Midbrain (tissue), 1 donor: ENCODE results near the gene TRPM1.
A peak's percentile ranks its signal among the peaks of the same experiment; 100 is the strongest.

ENCODE experiments used
- DNase-seq: peaks from one replicate; lab custom pipeline; 2025; lab: John Stamatoyannopoulos, UW

Gene TRPM1

DNA sequence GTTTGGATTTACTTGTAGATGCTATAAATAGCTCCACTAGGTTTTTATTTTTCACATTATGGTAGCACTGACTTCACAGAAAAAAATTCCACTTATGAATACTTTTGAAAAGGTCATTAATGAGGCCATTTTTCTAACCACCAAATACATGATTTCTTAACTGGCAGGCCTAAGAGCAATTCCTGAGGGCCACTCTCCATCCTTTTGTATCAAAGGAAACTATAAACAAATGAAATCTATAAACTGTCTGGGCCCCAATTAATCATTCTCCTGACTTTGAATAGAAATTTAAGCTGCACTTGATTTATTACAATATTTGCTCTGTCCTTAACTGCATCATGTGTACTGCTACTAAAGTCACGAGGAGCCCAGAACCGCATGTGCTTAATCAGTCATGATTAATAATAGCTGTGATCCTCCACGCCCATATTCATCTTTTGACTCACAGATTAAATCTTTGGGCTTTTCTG, 85.0 kb downstream of the TRPM1 start:
- DNase-seq: no peak

DNA sequence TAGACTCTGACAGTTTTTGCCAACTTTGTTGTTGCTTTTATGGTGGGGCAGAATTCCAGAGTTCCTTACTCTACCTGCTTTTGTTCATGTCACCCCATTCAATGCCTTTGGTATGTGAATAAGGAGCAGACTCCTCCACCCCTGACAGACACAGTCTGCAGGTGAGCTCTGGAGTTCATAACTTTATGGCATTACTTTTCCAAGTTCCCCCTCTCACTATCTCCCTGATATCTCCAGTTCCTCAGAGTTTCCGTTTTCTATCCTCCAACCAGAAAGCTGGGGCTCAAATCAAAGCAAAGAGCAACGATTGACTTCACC, 87.0 kb downstream of the TRPM1 start:
- no peak for DNase-seq

DNA sequence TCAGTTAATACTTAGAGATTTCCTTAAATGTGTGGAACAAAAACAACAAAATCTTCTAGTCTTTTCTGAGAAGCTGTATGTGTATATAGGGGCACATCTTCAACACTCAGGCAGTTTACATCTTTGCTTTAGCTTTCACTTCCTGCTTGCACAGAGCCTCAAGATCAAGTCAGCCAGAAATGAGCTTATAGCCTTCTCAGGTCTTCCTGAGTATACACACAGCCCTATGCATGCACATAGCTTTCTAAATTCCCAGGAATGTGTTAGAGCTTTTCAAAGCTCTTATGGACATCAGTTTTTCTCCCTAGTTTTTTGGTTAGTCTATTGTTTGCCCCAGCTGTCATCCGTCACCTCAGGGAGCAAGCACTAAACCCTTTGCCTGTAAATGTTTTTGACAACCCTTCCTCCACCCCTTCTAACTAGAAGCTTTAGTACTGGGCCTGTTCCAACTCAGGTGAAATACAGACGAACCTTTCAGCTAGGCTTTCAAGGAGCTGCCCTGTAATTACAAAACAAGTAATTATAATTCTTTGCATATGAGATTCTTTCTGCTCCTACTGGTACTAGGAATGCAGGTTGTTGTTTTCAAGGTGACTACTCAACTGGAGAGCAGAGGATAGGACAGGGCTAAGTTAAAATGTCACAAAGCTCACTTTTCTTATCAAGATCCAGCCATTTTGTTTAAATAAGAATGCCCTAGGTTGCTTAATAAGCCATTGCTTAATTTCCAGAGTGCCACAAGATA, 87.5 kb downstream of the TRPM1 start:
- no peak for DNase-seq

DNA sequence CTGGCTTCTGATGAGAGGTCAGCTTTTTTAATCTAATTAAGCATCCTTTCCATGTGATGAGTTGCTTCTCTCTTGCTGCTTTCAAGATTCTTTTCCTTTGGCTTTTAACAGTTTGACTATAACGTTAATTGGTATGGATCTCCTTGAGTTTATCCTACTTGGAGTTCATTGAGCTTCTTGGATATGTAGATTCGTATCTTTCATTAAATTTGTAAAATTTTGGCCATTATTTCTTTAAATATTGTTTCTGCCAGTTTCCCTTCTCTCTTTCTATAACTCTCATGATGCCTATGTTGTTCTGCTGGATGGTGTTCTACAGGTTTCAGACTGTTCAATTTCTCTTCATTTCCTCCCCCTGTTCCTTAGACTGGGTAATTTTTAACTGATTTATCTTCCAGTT, 89.1 kb downstream of the TRPM1 start:
- DNase-seq: no peak

GRCh38 chr15:31010036-31010435, 91.5 kb downstream of the TRPM1 start:
- DNase-seq: no peak

DNA sequence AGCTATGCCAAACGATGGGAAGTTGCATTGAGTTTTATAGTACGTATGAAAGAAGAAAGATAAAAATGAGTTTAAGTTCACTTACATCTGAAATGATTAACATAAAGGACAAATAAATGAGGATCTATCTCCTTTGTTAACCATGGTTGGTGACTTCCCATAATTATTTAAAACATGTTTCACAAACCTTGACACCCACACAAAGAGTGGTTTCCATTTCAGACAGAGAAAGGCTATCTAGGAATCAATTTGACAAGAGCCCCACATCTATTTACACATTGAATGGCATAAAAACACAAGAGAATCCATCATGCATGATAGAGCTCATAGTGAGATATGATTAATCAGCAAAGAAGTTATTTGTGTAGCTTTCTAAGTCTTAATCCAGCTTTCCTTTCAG, 95.9 kb downstream of the TRPM1 start:
- no peak for DNase-seq

DNA sequence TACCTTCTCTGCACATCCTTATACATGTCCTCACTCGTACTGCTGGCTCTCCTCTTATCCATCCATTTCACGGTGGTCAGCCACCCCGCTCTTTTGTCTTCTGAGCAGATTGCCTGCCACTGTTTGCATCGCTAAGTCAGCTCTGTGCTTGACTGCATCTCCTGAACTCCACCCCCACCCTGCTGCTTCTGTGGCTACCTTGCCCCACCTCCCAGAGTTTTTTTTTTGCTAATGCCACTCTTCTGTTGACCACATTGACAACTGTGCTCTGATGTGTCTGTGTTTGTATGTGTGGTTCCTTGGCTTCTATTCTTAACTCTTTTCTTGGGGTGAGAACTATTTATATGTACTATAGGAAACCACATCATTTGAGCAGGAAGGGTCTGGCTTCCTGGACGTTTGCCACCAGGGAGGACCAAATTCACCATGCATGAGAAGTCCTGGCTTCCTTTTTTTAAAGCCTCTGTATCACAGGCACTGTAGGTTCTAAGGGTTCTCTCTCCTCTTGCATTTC, 97.2 kb downstream of the TRPM1 start:
- peak; percentile 7 for DNase-seq

GRCh38 chr15:31001702-31002101, 99.8 kb downstream of the TRPM1 start:
- no peak for DNase-seq

DNA sequence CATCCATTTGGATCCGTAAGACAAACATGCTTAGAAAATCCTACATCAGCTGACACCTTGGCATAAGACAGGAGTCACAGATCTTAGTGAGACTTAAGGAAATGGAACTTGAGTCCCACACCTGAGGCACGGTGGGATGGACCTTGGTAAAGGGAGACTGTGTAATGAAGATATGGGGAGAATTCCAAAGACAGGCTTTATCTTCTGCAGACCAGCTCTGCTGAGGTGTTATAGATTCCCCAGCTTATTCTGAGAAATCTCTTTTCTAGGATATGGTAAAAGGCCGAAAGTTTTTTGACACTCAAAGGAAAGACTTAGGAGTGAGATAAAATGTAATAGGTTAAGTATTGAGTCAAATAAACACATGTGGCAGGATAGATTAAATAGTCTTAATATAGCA, 101.8 kb downstream of the TRPM1 start:
- DNase-seq: no peak

DNA sequence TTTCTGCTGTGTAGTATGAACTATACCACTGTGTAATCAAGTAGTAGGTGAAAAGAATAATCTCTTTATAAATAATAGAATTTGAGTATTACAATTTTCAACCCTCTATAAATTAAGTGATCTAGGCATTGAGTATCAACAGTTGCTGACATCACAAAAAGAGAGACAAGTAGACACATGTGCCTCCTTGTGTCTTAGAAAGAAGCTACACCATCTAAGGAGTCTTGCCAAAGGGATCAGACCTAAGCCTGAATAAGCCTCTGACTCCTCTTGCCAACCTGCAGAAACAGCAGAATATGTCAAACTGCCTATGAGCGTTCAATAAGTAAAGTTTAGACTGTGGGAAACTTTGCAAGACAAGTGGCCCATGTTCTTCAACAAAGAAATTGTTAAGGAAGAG, 104.3 kb downstream of the TRPM1 start:
- DNase-seq: no peak

GRCh38 chr15:30992249-30992864, 109.2 kb downstream of the TRPM1 start:
- DNase-seq: no peak

DNA sequence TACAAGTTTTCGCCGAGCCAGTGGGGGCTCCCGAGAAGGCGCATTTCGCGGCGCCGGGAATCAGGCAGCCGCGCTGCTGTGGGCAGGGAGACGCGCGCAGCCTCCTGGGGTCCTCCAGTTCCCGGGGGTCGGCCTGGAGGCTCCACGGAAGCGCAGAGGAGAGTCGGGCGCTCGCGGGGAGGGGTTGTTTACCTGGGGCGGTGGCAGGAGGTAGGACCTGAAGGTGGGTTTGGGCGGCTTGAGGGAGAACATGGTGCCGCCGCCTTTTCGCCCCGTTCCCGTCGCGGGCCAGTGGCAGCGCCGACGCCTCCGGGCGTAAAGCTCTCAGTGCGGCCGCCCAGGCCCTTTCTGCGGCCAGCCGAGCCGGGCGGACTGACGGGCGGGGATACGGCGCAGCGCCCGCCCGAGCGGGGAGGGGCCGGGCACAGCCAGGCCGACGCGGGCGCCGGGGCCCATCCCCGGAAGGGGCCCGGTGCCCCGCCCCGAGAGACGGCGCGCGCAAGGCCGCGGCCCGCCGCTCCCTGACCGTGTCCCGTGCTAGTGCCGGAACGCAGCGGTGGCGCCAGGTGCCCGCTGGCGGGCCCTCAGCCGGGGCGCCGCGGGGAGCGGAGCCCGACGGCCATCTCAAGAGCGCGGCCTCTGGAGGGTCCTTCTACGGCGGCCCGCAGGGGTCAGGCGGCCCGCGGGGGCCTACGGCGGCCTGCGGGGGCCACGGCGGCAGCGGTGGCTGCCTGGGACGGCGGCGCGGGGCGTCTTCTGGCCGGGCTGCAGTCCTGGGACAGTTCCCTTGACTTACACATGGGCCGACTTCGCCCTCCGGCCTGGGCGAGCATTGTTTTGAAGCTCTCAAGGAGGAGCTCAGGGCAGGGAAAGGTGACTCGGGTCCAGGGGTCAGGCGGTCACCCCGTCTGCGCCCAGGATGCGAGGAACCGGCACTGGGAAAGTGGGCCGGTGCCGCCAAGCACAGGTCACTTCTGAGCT, 110.0 kb downstream of the TRPM1 start, which contains the start of gene MTMR10:
TSS of gene MTMR10 (minus strand) at position 374 of the 981 bp plus-strand sequence. CDS start at position 252, 122 bp downstream.
- DNase-seq: peak; percentile 87

GRCh38 chr15:30990446-30991254, 110.9 kb downstream of the TRPM1 start:
- DNase-seq: no peak

GRCh38 chr15:30990036-30990435, 111.5 kb downstream of the TRPM1 start:
- DNase-seq: no peak

DNA sequence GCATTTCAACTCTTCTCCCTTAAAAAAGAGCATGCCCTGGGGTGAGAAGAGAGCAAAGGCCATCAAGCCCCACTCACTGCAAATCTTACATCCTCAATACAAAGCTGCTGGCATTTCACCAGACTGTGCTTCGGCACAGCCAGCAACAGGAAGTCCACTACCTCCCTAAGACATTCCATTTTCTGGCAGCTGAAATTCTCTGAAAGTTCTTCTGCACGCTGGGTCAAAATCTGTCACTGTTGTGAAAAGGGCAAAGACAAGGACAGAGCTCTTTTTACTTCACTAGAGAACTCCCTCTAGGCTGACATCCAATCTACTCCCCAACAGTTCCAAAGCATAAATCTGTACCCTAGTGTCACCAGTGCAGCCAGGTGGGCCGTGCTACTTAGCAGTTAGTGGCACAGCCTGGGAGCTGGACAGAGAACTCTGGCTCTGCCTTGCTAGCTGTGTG, 116.4 kb downstream of the TRPM1 start:
- DNase-seq: no peak

GRCh38 chr15:30984542-30984941, 117.0 kb downstream of the TRPM1 start:
- DNase-seq: peak; percentile 82

- DNase-seq: no peak
Observed at GRCh38 chr15:30984118-30984517, 117.4 kb downstream of the TRPM1 start.

DNA sequence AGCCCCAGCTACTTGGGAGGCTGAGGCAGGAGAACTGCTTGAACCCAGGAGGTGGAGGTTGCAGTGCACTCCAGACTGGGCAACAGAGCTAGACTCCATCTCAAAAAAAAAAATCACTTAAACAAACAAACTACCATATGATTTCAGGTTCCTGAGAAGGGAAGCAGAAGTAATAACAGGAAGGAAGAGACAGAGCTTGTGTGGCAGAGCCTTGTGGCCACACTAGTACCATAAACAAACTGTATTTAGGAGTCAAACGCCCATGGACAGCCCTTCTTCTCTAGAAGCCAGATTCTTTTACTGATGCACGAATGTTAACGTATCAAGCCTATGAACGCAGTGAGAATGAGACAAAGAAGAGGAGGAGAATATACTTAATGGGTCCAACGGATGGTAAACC, 122.1 kb downstream of the TRPM1 start:
- DNase-seq: no peak

DNA sequence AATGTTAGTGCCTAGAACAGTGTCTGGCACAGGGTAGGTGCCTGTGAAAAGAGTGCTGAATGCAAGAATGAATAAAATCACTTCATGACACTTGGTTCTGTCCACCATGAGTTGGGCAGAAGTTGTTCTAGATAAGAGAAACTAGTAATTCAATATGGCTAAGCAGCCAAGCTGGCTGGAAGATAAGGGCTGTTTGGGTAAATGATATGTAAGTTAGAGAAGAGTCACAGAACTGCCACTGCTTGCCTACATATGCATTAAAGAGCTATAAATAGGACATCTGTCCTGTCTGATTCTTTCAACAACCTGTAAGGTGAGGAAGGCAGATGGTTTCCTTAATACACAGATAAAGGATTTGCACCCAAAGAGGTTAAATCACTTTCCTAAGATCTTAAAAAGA, 123.2 kb downstream of the TRPM1 start:
- DNase-seq: no peak

- DNase-seq: no peak
Observed at GRCh38 chr15:30974112-30974511, 127.4 kb downstream of the TRPM1 start.

GRCh38 chr15:30973379-30973778, 128.1 kb downstream of the TRPM1 start:
- peak; percentile 48 for DNase-seq
